HG03196 (cell line): ENCODE data around the gene DNASE2B.
A peak's percentile ranks its signal among the peaks of the same experiment; 100 is the strongest.

ENCODE experiments used
- ATAC-seq: cut with Tn5 transposase; IDR thresholded peaks from one replicate; pipeline ENCODE4 v1.9.1; 2021; ENCODE audit not compliant: unreplicated experiment

The DNASE2B gene

GRCh38 chr1:84410328-84411095 is 12.2 kb downstream of the DNASE2B start:
- no peak for ATAC-seq

- ATAC-seq, result no peak
These were observed 14.1 kb downstream of the DNASE2B start for GRCh38 chr1:84412316-84412942.

GRCh38 chr1:84415396-84415795 is 17.1 kb downstream of the DNASE2B start:
- no peak for ATAC-seq

GRCh38 chr1:84422909-84423308 is 24.6 kb downstream of the DNASE2B start:
- no peak for ATAC-seq

GRCh38 chr1:84424513-84425149 is 26.3 kb downstream of the DNASE2B start:
- ATAC-seq, result no peak

- no peak for ATAC-seq
These were observed 27.0 kb downstream of the DNASE2B start for GRCh38 chr1:84425150-84425896.

GRCh38 chr1:84426376-84426775 is 28.1 kb downstream of the DNASE2B start:
- no peak for ATAC-seq

GRCh38 chr1:84427250-84428188 is 29.2 kb downstream of the DNASE2B start:
- no peak for ATAC-seq

GRCh38 chr1:84428235-84428634 is 30.0 kb downstream of the DNASE2B start:
- no peak for ATAC-seq

- ATAC-seq, result no peak
These were observed 30.9 kb downstream of the DNASE2B start for GRCh38 chr1:84429231-84429630.

- no peak for ATAC-seq
These were observed 32.3 kb downstream of the DNASE2B start for GRCh38 chr1:84430546-84430945.

GRCh38 chr1:84433258-84434080 is 35.2 kb downstream of the DNASE2B start:
- ATAC-seq, result peak; percentile 65

- ATAC-seq, result no peak
These were observed 35.9 kb downstream of the DNASE2B start for GRCh38 chr1:84434081-84434769.

GRCh38 chr1:84434801-84435549 is 36.7 kb downstream of the DNASE2B start:
- ATAC-seq, result no peak

GRCh38 chr1:84436876-84437655 is 38.8 kb downstream of the DNASE2B start:
- no peak for ATAC-seq

- ATAC-seq, result peak; percentile 92
These were observed 44.0 kb downstream of the DNASE2B start for GRCh38 chr1:84442256-84442655.
